HEK293 (cell line): ENCODE measurements around the gene AKAP1.

Source experiments
- CTCF ChIA-PET: fragments of 350-600 bp; formaldehyde crosslinking; extraction: SDS; loops from one replicate; lab custom pipeline; 2021; ENCODE audit warnings: antibody characterized with exemption; lab: Yijun Ruan, JAX
- POLR2A ChIA-PET: fragments of 300-600 bp; formaldehyde crosslinking; extraction: SDS; loops from one replicate; lab custom pipeline; 2020; ENCODE audit warnings: antibody characterized with exemption, inconsistent platforms; lab: Yijun Ruan, JAX
- H3K27ac ChIP-seq: fragments of 200-500 bp; sonication (Bioruptor generic); 2 replicates; pipeline ENCODE4 v1.5.1; 2014; ENCODE audit warnings: low read depth, low read length, control low read depth, inconsistent platforms; ENCODE audit errors: extremely low read depth
- H3K36me3 ChIP-seq, 2 experiments: fragments of 200-500 bp in 1 of 2; sonication (Bioruptor generic) in 1 of 2; 1 replicate in 1 of 2; 2 replicates in 1 of 2; pipeline ENCODE4 v1.5.1; 2014 to 2017; ENCODE audit warnings: inconsistent platforms in 2 of 2, low read length in 2 of 2; ENCODE audit not compliant: control insufficient read depth in 2 of 2, insufficient read depth in 1 of 2
- H3K4me1 ChIP-seq: fragments of 200-500 bp; sonication (Bioruptor generic); 2 replicates; pipeline ENCODE4 v1.5.1; 2014; ENCODE audit warnings: mild to moderate bottlenecking, low read length, inconsistent platforms; ENCODE audit not compliant: control insufficient read depth, insufficient read depth
- H3K4me3 ChIP-seq: 2 replicates; pipeline ENCODE4 v1.5.1; 2011; ENCODE audit warnings: low read depth, mild to moderate bottlenecking, control low read depth, low read length, moderate library complexity
- H3K9me3 ChIP-seq: fragments of 200-500 bp; sonication (Bioruptor generic); 2 replicates; pipeline ENCODE4 v1.5.1; 2014; ENCODE audit warnings: low read depth, low read length, inconsistent platforms; ENCODE audit not compliant: control insufficient read depth, insufficient read depth
- GLI2 ChIP-seq: fragments of 450-650 bp; formaldehyde crosslinking; IDR thresholded peaks from 2 replicates; pipeline ENCODE4; 2017; ENCODE audit warnings: missing biosample characterization, missing genetic modification characterization, low read depth, borderline replicate concordance
- KLF10 ChIP-seq: fragments of 450-650 bp; IDR thresholded peaks from 2 replicates; pipeline ENCODE4 v1.5.1; 2018; ENCODE audit warnings: missing biosample characterization, mild to moderate bottlenecking, missing genetic modification characterization
- KLF8 ChIP-seq: fragments of 450-650 bp; formaldehyde crosslinking; IDR thresholded peaks from 2 replicates; pipeline ENCODE4 v1.5.1; 2016; ENCODE audit warnings: missing biosample characterization, missing genetic modification characterization
- KLF9 ChIP-seq: fragments of 450-650 bp; formaldehyde crosslinking; IDR thresholded peaks from 2 replicates; pipeline ENCODE4 v1.5.1; 2016; ENCODE audit warnings: missing biosample characterization, missing genetic modification characterization, low read depth
- SALL2 ChIP-seq: fragments of 450-650 bp; formaldehyde crosslinking; IDR thresholded peaks from 2 replicates; pipeline ENCODE4 v1.5.0; 2017; ENCODE audit warnings: missing biosample characterization, mild to moderate bottlenecking, missing genetic modification characterization, borderline replicate concordance
- YY1 ChIP-seq: fragments of 450-650 bp; formaldehyde crosslinking; IDR thresholded peaks from 2 replicates; pipeline ENCODE4 v1.5.1; 2018; ENCODE audit warnings: missing biosample characterization, missing genetic modification characterization
- ZBTB1 ChIP-seq: fragments of 450-650 bp; formaldehyde crosslinking; IDR thresholded peaks from 2 replicates; pipeline ENCODE4 v1.5.1; 2016; ENCODE audit warnings: missing biosample characterization, missing genetic modification characterization
- ZBTB17 ChIP-seq: fragments of 450-650 bp; formaldehyde crosslinking; IDR thresholded peaks from 2 replicates; pipeline ENCODE4 v1.5.1; 2016; ENCODE audit warnings: missing biosample characterization, missing genetic modification characterization
- ZNF274 ChIP-seq, 2 experiments: fragments of 200-500 bp in 1 of 2; fragments of 450-650 bp in 1 of 2; sonication (Bioruptor generic) in 1 of 2; formaldehyde crosslinking in 1 of 2; IDR thresholded peaks; 2 replicates each; pipeline versions ENCODE4 v1.5.1 to v1.6.1; 2014 to 2016; ENCODE audit warnings: borderline replicate concordance in 1 of 2, inconsistent platforms in 1 of 2, low read length in 1 of 2, missing biosample characterization in 1 of 2, missing genetic modification characterization in 1 of 2
- ZNF394 ChIP-seq: fragments of 450-650 bp; formaldehyde crosslinking; IDR thresholded peaks from 2 replicates; pipeline ENCODE4 v1.5.1; 2016; ENCODE audit warnings: missing biosample characterization, missing genetic modification characterization, mild to moderate bottlenecking, moderate library complexity, borderline replicate concordance
- ZNF426 ChIP-seq: fragments of 450-650 bp; formaldehyde crosslinking; IDR thresholded peaks from 2 replicates; pipeline ENCODE4 v1.5.1; 2017; ENCODE audit warnings: missing biosample characterization, missing genetic modification characterization, mild to moderate bottlenecking, inconsistent platforms, moderate library complexity
- ZNF549 ChIP-seq: fragments of 450-650 bp; IDR thresholded peaks from 2 replicates; pipeline ENCODE4 v1.5.1; 2018; ENCODE audit warnings: missing biosample characterization, missing genetic modification characterization, mild to moderate bottlenecking, inconsistent platforms, moderate library complexity
- ZNF558 ChIP-seq: fragments of 450-650 bp; formaldehyde crosslinking; IDR thresholded peaks from 2 replicates; pipeline ENCODE4 v1.5.1; 2016; ENCODE audit warnings: missing biosample characterization, missing genetic modification characterization
- ZNF658 ChIP-seq: fragments of 450-650 bp; formaldehyde crosslinking; IDR thresholded peaks from 2 replicates; pipeline ENCODE4; 2016; ENCODE audit warnings: missing biosample characterization, missing genetic modification characterization
- ZNF660 ChIP-seq: fragments of 450-650 bp; IDR thresholded peaks from 2 replicates; pipeline ENCODE4 v1.5.1; 2018; ENCODE audit warnings: missing biosample characterization, mild to moderate bottlenecking, missing genetic modification characterization
- ZNF677 ChIP-seq: fragments of 450-650 bp; IDR thresholded peaks from 2 replicates; pipeline ENCODE4 v1.5.0; 2018; ENCODE audit warnings: missing biosample characterization, mild to moderate bottlenecking, missing genetic modification characterization, moderate library complexity
- ZNF692 ChIP-seq: fragments of 450-650 bp; formaldehyde crosslinking; IDR thresholded peaks from 2 replicates; pipeline ENCODE4 v1.5.1; 2016; ENCODE audit warnings: missing biosample characterization, missing genetic modification characterization
- ZNF707 ChIP-seq: fragments of 450-650 bp; formaldehyde crosslinking; IDR thresholded peaks from 2 replicates; pipeline ENCODE4 v1.5.1; 2016; ENCODE audit warnings: missing biosample characterization, missing genetic modification characterization
- ZNF747 ChIP-seq: fragments of 450-650 bp; formaldehyde crosslinking; IDR thresholded peaks from 2 replicates; pipeline ENCODE4 v1.5.1; 2016; ENCODE audit warnings: missing biosample characterization, missing genetic modification characterization
- ZSCAN23 ChIP-seq: fragments of 450-650 bp; formaldehyde crosslinking; IDR thresholded peaks from 2 replicates; pipeline ENCODE4 v1.5.1; 2016; ENCODE audit warnings: missing biosample characterization, missing genetic modification characterization
- TF ChIP-seq, protein P1 (sequence below): fragments of 450-650 bp; formaldehyde crosslinking; IDR thresholded peaks from 2 replicates; pipeline ENCODE4 v1.5.1; 2016; ENCODE audit warnings: missing biosample characterization, missing genetic modification characterization, borderline replicate concordance
- TF ChIP-seq, protein P2 (sequence below): fragments of 450-650 bp; formaldehyde crosslinking; IDR thresholded peaks from 2 replicates; pipeline ENCODE4; 2016; ENCODE audit warnings: missing biosample characterization, missing genetic modification characterization
- TF ChIP-seq, protein P3 (sequence below): fragments of 450-650 bp; formaldehyde crosslinking; IDR thresholded peaks from 2 replicates; pipeline ENCODE4 v1.5.1; 2016; ENCODE audit warnings: missing biosample characterization, missing genetic modification characterization

Gene AKAP1

GRCh38 chr17:57146273-57146672, 61.2 kb downstream of the AKAP1 start (continued):
- TF ChIP-seq ZNF692 (tag by site-specific recombination), result no peak
- TF ChIP-seq ZNF660 (tag by site-specific recombination), result no peak
- TF ChIP-seq ZSCAN23 (tag by site-specific recombination), result no peak
- TF ChIP-seq, protein P1, sequence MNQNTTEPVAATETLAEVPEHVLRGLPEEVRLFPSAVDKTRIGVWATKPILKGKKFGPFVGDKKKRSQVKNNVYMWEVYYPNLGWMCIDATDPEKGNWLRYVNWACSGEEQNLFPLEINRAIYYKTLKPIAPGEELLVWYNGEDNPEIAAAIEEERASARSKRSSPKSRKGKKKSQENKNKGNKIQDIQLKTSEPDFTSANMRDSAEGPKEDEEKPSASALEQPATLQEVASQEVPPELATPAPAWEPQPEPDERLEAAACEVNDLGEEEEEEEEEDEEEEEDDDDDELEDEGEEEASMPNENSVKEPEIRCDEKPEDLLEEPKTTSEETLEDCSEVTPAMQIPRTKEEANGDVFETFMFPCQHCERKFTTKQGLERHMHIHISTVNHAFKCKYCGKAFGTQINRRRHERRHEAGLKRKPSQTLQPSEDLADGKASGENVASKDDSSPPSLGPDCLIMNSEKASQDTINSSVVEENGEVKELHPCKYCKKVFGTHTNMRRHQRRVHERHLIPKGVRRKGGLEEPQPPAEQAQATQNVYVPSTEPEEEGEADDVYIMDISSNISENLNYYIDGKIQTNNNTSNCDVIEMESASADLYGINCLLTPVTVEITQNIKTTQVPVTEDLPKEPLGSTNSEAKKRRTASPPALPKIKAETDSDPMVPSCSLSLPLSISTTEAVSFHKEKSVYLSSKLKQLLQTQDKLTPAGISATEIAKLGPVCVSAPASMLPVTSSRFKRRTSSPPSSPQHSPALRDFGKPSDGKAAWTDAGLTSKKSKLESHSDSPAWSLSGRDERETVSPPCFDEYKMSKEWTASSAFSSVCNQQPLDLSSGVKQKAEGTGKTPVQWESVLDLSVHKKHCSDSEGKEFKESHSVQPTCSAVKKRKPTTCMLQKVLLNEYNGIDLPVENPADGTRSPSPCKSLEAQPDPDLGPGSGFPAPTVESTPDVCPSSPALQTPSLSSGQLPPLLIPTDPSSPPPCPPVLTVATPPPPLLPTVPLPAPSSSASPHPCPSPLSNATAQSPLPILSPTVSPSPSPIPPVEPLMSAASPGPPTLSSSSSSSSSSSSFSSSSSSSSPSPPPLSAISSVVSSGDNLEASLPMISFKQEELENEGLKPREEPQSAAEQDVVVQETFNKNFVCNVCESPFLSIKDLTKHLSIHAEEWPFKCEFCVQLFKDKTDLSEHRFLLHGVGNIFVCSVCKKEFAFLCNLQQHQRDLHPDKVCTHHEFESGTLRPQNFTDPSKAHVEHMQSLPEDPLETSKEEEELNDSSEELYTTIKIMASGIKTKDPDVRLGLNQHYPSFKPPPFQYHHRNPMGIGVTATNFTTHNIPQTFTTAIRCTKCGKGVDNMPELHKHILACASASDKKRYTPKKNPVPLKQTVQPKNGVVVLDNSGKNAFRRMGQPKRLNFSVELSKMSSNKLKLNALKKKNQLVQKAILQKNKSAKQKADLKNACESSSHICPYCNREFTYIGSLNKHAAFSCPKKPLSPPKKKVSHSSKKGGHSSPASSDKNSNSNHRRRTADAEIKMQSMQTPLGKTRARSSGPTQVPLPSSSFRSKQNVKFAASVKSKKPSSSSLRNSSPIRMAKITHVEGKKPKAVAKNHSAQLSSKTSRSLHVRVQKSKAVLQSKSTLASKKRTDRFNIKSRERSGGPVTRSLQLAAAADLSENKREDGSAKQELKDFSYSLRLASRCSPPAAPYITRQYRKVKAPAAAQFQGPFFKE (tag by site-specific recombination), result no peak
- TF ChIP-seq KLF9 (tag by site-specific recombination), result no peak
- TF ChIP-seq ZNF677 (tag by site-specific recombination), result no peak
- TF ChIP-seq ZNF747 (tag by site-specific recombination), result no peak
- no peak for TF ChIP-seq ZNF707
- no peak for TF ChIP-seq GLI2 (tag by site-specific recombination)
- no peak for TF ChIP-seq KLF10 (tag by site-specific recombination)
- TF ChIP-seq ZNF558 (tag by site-specific recombination), result no peak

GRCh38 chr17:57151798-57152197, 66.8 kb downstream of the AKAP1 start:
- TF ChIP-seq ZNF274 (IDR thresholded peaks at IDR 0.05; ENCODE audit: low read length) (0 out of 2 replicates have a peak, but pooled peaks have one; percentile 19), ZNF274 (tag by site-specific recombination; IDR thresholded peaks at IDR 0.05; ENCODE audit: borderline replicate concordance) (peak; percentile 95), ZNF658 (no peak)
- no peak overlapping the region for H3K27ac ChIP-seq
- H3K4me1 ChIP-seq, result no peaks in the 10 kb centered on the region
- ChIA-PET POLR2A (no interaction called here), CTCF (no interaction called here)
- no peaks in the 10 kb centered on the region for H3K36me3 ChIP-seq
- no peaks in the 10 kb centered on the region for H3K9me3 ChIP-seq
- H3K4me3 ChIP-seq, result no peak overlapping the region

- Histone ChIP-seq H3K36me3 (no peaks in the 10 kb centered on the region), H3K27ac (no peak overlapping the region), H3K4me1 (no peaks in the 10 kb centered on the region), H3K9me3 (no peaks in the 10 kb centered on the region), H3K4me3 (no peak overlapping the region)
- ChIA-PET POLR2A (no interaction called here), CTCF (interaction anchor here (0.7 to 1.9 kb wide), 2 partner anchors 91 to 629 kb away, joined by 3 to 10 read pairs; no protein-coding TSS in a partner anchor)
- TF ChIP-seq, protein P2, sequence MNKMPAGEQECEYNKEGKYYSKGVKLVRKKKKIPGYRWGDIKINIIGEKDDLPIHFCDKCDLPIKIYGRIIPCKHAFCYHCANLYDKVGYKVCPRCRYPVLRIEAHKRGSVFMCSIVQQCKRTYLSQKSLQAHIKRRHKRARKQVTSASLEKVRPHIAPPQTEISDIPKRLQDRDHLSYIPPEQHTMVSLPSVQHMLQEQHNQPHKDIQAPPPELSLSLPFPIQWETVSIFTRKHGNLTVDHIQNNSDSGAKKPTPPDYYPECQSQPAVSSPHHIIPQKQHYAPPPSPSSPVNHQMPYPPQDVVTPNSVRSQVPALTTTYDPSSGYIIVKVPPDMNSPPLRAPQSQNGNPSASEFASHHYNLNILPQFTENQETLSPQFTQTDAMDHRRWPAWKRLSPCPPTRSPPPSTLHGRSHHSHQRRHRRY (tag by site-specific recombination), result no peak
- TF ChIP-seq YY1 (tag by site-specific recombination), result no peak
- no peak for TF ChIP-seq SALL2 (tag by site-specific recombination)
- no peak for TF ChIP-seq KLF8
- TF ChIP-seq ZBTB17 (tag by site-specific recombination), result no peak
- TF ChIP-seq ZNF394 (tag by site-specific recombination), result no peak
- no peak for TF ChIP-seq ZNF549 (tag by site-specific recombination)
- no peak for TF ChIP-seq ZBTB1
- TF ChIP-seq, protein P3, sequence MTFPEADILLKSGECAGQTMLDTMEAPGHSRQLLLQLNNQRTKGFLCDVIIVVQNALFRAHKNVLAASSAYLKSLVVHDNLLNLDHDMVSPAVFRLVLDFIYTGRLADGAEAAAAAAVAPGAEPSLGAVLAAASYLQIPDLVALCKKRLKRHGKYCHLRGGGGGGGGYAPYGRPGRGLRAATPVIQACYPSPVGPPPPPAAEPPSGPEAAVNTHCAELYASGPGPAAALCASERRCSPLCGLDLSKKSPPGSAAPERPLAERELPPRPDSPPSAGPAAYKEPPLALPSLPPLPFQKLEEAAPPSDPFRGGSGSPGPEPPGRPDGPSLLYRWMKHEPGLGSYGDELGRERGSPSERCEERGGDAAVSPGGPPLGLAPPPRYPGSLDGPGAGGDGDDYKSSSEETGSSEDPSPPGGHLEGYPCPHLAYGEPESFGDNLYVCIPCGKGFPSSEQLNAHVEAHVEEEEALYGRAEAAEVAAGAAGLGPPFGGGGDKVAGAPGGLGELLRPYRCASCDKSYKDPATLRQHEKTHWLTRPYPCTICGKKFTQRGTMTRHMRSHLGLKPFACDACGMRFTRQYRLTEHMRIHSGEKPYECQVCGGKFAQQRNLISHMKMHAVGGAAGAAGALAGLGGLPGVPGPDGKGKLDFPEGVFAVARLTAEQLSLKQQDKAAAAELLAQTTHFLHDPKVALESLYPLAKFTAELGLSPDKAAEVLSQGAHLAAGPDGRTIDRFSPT (tag by site-specific recombination), result no peak
- no peak for TF ChIP-seq ZNF426 (tag by site-specific recombination)
These were observed 68.0 kb downstream of the AKAP1 start for GRCh38 chr17:57152967-57153528.
